Stimulated activated CD8-positive, alpha-beta memory T cell treated with anti-CD3 and anti-CD28 coated beads, Interleukin-7, amount 100 ng/mL, for 1 hour (primary cell): ENCODE data around the gene NUDT17.
A peak's percentile ranks its signal among the peaks of the same experiment; 100 is the strongest.
"Not testable (repeated sequence)": the region's sequence is repeated elsewhere in the genome, so short reads cannot be mapped to it uniquely, and the experiment has no call there.

Experiments
- DNase-seq, 2 donors: peaks; one replicate each; pipeline ENCODE4 v3.0.0-alpha.2; 2020; ENCODE audit warnings: low read depth in 2 of 2

Gene NUDT17, protein sequence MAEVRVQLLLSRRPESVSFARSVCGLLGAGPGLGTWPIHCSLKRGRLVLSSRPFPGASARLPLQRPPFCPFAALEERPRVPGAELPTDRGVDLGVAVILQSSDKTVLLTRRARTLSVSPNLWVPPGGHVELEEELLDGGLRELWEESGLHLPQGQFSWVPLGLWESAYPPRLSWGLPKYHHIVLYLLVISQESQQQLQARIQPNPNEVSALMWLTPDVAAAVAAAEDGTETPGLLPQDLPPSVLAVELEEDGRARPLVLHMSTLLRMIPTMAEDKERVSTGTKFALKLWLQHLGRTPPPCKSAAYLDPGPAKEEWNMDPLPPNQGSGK

DNA sequence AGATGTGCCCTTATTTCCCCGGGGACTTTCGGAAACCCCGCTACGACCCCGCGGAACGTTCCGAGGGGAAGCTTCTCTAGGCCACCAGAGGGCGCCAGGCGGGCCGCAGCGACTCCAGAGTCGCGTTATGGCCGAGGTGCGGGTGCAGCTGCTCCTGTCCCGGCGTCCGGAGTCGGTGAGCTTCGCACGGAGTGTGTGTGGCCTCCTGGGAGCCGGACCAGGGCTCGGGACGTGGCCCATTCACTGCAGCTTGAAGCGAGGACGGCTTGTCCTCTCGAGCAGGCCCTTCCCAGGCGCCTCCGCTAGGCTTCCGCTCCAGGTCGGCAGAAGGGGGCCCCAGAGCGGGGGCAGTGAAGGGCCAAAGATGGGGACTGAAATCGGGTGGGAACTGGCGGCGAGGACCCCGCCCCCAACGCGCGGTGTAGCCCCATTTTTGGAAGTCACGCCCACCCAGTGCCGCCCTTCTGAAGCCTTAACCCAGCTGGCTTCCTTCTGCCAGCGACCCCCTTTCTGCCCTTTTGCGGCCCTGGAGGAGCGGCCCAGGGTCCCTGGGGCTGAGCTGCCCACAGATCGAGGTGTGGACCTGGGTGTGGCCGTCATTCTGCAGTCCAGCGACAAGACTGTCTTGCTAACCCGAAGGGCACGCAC lies at the start of gene NUDT17:
Gene NUDT17, plus strand, starts transcription at position 117 of the 648 bp plus-strand sequence. Its CDS starts 11 bp downstream, at position 128.
- peak; percentile 53 to 73 for DNase-seq

DNA sequence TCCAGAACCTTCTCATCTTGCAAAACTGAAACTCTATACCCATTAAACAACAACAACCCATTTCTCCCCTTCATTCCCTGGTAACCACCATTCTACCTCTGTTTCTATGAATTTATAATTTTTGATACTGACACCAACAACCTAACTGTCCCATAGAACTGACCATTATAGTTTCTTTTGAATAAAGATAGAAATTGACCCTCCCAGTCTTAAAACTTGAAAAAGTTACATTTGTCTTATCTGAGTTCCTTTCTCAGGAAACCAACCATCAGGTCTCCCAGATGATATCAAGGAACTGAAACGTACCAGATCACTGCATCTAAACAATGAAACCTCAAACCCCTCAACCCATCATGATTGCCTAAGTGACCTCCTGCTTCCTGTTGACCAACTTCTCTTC lies 48.7 kb upstream of the NUDT17 start:
- no peak for DNase-seq

DNA sequence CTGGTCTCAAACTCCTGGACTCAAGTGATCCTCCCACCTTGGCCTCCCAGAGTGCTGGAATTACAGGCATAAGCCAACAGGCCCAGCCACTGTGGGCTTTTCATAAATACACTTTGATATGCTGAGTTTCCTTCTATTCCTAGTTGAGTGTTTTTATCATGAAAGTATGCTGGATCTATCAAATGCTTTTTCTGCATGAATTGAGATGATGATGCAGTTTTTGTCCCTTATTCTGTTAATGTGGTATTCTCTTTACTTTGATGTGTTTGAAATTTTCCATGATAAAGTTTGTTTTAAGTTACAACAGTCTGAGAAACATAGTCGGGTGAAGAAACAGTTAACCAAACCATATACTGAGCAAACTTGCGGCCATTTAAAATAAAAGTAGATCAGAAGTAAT lies 45.6 kb upstream of the NUDT17 start:
- DNase-seq = no peak

DNA sequence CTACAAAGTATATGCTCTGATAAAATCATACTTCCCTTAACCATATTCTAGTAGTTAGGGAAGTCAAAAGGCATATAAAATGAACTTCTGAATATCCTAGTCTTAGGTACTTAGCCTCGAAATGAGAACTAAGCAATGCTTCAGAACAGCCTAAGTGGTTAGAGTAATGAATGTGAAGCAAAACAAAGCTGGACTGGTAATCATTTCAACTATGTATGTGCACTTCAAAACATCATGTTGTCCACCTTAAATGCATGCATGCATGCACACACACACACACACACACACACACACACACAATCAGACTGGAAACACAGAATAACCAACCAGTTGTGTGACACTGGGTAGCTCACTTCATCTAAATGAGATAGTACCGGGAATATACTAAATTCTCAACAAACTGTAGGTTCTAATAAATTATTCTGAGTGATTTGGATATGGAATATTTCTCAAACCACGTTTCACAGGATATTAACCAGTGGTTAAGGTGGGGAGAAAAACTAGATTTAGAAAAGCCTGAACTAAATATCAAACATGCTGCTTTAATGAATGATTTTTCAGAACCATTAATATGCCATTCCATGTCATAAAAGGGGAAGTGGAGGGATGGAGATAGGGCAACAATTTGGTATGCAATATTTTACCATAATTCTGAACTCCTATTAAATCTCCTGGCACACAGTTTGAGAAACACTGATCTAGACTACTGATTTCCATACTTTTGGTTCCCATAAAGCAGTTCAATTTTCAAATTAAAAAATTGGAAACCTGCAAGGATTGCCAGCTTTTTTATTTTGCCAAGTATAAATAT lies 41.0 kb upstream of the NUDT17 start:
- no peak for DNase-seq

DNA sequence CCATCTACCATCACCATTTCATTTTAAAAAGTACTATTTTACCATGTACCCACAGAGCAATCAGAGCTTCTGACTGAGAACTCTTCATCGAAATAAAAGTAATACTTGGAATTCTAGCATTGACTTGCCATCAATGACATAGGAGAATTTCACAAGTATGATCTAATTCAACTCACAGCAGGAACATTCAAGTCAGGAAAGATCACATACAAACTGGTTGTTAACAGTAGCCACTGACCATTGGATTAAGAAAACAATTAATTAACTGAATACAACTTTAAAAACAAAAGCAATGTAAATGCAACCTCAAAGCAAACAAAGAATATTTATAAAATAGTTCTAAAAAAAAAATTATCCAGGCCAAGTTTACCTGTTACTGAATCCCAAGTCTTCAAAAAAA lies 40.4 kb upstream of the NUDT17 start:
- no peak for DNase-seq

DNA sequence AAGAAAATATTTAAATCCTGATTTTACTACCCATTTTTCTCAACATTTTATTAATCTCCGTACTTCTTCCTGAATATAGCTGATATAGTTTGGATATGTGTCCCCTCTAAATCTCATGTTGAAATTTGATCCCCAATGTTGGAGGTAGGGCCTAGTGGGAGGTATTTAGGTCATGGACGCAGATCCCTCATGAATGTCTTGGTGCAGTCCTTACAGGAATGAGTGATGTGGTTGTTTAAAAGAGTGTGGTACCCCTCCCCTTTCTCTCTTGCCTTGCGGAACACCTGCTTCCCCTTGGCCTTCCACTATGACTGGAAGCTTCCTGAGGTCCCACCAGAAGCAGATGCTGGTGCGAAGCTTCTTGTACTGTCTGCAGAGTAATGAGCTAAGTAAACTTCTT lies 39.0 kb upstream of the NUDT17 start:
- DNase-seq = no peak

DNA sequence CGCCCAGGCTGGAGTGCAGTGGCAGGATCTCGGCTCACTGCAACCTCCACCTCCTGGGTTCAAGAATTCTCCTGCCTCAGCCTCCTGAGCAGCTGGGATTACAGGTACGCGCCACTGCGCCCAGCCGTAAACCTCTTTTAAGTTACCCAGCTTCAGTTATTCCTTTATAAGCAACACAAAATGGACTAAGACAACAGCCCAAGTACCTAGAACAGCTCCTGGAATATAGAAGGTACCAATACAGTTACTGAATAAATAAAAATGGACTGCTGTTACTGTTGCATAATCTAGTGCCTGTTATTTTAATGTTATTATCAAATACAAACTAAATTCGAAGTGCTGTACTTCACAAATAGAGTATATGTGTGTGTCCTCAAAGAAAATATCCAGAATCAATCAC lies 38.6 kb upstream of the NUDT17 start:
- DNase-seq = no peak

DNA sequence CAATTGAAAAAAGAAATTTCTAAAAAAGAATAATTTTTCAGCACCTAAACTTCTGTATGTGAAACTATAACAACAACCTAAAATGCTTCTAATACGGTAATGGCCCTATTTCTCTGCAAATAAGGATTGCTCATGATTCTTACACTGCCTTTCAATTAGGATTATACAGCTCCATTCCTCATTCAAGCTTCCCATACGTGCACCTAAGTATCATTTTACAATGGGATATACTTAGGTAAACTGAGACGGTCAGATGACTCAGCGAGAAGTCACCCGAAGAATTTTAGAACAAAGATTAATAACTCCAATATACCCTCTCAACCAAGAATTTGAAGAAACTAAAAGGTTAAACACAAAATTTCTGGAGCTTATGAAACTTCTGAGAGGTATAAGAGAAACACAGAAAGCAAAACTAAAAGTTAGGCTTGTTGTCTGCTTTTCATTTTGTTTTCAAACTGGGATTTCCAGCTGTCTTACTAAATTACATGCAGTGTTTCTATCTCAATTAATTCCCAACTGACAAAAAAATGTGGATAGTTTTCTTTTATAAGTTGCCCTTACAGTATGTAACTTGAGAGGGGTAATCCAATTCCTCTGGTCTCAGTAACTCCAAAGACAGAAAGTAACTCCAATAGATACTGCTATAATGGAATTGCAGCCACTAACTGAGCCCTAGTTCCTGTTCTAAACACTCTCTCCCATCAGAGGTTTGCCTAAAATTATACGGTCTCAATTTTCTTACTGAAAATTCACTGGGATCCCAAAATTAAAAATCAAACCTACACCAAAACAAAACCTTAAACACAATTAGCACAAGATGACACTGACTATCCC lies 32.2 kb upstream of the NUDT17 start:
- DNase-seq = not testable (repeated sequence)

DNA sequence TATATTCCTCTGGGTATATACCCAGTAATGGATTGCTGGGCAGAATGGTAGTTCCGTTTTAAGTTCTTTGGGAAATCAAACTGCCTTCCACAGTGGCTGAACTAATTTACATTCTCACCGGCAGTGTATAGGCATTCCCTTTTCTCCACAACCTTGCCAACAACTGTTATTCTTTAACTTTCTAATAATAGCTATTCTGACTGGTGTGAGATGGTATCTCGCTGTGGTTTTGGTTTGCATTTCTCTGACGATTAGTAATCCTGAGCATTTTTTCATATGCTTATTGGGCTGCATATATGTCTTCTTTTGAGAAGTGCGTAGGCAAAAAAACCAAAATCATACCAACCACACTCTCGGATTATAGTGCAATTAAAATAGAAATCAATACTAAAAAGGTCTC lies 27.3 kb upstream of the NUDT17 start:
- DNase-seq = not testable (repeated sequence)

DNA sequence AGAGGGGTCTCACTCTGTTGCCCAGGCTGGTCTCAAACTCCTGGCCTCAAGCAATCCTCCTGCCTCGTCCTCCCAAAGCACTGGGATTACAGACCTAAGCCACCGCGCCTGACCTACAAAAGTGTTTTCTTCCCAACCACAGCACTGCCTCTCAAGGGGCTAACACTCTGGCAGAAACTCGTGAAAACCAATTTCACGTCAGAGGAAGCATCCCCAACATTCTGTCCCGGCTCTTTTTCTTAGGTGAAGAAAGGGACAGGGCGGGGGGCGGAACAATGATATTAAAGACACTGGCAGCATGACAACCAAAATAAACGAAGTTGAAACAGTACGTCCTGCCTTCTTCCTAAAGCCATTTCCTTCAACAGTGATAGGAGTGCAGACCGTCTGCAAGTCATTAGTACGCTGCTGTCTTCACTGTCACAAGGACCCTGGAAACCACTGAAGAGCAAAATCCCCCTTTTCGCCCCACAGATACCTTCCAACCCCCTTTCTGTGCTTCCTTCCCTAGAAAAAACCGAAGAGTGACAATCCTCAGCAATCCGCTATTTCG lies 22.6 kb upstream of the NUDT17 start:
- not testable (repeated sequence) for DNase-seq

DNA sequence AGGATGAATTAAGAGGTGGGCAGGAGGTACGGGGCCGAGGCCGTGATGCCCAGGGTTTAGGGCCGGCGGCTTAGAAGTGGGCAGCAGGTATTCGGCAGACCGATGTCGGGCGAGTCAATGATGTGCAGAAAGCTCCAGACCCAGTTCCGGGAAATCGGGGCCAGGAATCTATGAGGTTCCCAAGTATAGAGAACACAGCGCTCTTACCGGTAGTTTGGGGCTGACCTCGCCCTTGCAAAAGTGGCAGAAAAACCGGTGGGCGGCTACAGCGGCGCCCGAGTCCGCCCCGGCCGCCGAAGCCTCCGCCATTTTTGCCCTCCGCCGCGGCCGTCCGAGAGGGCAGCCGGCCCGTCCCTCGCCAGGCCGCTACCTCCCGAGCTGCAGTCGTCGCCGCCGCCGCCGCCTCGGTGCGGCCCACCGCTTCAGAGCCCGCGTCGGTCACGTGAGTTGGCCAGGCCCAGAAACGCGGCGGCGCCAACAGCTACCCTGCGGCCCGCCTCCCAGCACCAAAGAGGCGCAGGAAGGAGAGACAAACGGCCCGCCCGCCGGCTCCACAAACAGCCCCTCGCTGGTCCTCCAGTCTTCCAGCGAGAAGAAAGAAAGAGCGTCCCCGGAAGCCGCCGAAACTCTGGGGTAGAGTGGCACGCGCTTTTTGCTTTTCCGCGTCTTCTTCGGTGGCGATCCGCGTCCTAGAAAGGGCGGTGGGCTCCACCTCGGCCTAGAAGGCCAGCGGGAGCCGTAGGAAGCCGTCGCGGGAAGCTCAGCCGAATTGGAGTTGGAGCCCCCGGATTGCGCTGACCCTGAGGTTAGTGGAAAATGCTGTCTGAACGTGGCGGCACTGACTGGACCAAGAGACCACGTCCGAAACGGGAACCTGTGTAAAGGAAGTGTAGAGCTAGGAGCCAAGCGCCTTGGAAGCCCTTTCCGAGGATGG lies 21.6 kb upstream of the NUDT17 start, which contains the start of the genes POLR3C and RNF115:
Gene POLR3C, plus strand, starts transcription at position 636 of the 934 bp plus-strand sequence. CDS start 1,577 bp downstream, outside the sequence.
Gene RNF115, minus strand, starts transcription at position 531 of the 934 bp plus-strand sequence. Its CDS starts 222 bp downstream, at position 309.
- peak; percentile 71 to 72 for DNase-seq

DNA sequence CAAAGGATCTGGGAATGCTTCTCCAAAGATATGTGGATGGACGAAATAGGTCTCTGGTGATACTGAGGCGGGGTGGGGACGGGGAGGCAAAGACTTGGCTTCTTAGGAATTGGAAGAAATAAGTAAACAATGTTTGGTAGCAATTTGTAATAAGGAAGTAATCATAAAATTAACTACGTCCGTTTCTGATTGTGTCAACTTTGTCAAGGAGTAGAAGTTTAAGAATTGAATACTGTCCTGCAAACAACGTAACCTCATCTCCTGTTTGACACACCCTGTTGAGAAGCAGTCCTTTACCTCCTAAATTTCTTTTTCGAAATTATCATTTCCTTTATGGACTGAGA lies 21.0 kb upstream of the NUDT17 start:
- no peak for DNase-seq

DNA sequence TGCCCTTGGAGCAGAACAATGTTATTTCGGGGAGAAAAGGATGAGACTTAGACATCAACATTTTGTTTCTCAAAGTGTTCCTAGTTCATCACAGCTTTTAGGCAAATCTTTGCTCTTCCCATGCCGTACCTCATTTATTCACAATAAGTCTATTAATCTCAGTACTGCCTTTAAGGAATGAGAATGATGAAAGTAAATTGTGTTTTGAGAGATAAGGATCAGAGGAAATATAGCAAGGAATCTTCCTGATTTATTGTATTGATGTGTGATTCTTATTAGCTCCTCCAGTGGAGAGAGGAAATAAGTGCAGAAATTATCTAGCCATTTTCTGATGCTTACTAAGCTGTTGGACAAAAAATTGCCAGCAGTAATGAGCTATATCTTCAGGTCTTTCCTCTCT lies 19.4 kb upstream of the NUDT17 start:
- no peak for DNase-seq

DNA sequence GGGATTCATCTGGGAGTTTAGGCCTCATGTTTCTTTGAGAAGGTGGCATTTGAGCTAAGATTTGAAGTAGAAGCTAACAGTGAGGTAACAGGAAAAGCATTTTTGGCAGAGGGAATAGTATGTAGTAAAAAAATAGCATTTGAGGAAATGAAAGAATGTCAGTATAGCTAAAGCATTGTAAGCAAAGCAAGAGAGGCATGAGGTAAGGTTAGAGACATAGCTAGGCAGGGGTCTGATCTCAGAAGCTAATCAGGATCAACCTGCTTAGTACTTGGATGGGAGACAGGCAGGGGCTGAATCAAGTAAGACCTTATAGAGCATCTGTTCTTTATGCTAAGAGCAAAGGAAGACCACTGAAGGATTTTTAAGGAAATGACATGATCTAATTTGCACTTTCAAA lies 17.5 kb upstream of the NUDT17 start:
- no peak for DNase-seq

DNA sequence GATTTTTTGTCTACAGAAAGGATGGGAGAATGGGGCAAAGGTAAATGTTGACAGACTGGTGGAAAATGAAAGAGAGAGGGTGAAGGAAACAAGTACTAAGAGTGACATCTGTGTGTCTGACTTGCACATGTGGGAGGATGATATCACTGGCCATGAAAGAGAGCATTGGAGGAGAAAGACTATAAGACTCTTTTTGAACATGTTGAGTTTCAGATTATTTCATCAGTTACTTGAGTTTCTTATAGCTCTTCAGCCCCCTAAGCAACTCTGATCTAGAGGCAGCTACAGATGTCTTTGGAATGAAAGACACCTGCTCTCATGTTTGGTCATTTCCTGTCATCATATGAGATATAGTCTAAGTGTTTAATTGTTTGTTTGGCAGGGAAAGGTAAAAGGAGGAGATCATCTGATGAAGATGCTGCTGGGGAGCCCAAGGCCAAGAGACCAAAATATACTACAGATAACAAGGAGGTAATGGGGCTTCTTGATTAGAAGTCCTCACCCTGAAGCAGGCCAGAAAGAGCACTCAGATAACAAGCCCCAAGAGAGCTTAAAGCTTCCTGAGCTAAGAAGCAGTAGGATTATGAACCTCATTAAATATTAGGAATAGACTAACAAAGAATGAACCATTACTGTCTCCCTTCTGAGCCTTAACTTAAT lies 16.9 kb upstream of the NUDT17 start:
- DNase-seq = no peak

DNA sequence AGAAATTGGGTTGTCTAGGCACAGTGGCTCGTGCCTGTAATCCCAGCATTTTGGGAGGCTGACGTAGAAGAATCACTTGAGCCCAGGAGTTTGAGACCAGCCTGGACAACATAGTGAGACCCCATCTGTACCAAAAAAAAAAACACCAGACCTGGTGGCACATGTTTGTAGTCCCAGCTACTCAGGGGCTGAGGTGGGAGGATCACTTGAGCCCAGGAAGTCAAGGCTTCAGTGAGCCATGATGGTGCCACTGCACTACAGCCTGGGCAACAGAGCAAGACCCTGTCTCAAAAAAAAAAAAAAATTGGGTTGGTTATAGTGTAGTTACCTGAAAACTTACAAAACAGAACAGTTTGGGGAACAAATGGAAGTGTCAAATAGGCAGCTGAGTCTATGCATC lies 14.6 kb upstream of the NUDT17 start:
- not testable (repeated sequence) for DNase-seq

DNA sequence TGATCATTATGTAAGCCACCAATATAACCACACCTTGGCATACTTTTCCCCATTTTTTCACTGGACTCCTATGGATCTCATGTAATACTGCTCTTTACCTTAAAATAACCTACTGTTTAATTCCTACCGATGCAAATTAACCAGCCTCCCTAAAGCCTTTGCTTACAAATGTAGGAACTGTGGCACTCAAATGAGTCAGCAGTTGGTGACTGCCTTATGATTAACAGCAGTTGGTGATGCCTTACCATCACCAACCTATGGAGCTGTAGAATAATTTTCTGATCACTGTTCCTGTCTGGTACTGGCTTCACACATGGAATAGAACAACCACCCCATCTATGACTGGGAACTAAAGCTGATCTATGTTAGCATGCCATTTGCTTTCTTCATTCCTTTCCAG lies 7.8 kb upstream of the NUDT17 start:
- no peak for DNase-seq

DNA sequence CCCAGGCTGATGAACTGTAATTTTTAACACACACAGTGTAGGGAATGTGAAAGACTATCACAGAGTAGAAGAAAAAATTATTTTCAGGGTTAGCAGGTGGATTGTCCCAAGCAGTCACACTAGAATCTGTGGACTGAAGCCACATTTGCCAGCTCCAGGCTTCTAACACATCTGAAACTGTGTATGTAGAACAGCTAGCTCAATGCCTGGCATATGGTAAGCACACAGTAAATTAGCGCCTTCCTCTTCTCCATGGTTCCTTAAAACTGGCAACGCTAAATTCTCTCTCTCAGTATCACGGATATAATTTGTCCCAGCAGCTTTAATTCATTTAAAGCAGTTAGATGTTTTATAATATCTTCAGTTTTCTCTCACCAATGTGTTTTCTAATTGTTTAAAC lies 2.4 kb upstream of the NUDT17 start:
- no peak for DNase-seq

DNA sequence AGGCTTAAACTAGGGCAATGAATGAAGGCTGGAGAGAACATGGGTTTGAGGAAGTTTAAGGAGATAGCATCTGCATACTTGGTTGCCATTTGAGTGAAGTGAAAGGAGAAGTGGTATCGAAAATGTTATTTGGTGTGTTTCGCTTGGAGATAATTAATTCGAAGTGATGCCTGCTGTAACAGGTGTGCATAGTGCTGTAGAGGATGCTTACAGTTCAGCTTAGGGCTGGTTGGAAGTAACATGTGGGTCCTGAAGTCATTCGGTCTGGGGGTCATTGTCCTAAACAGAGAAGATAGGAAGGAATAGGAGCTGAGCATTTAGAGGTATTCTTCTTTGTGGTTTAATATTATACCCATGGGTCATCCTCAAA lies 301 bp upstream of the NUDT17 start:
- DNase-seq = no peak

DNA sequence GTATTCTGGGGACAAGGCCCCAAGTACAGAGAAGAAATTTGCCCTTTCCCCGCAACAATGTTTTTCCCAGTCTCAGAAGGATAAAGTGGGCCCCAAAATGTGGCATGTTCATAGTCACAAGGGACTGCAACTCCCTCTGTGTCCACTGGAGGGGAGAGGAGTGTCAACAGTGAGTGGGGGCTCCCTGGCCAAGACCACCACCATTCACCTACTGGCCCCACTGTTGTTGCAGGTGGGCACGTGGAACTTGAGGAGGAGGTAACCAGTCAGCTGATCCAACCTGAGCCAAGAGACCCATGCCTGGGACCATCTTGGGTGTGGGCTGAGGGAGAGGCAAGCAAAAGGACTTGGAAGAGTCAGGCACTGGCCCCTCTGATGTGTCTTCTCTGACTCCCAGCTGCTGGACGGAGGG lies 777 bp downstream of the NUDT17 start:
- no peak for DNase-seq
